ENCODE measurements around the gene PIGC. TPM values are rescaled to one million over a fixed set of nuclear protein-coding genes. Genes with fewer than 3 reads are reported as not detected.

The PIGC gene
- total RNA-seq, 1 experiment from 2014 or later: 17.5 TPM

GRCh38 chr1:172423336-172423735 is 20.5 kb downstream of the PIGC start:
- no peaks in the 10 kb centered on the region; a peak in 1 of 7 replicates for H3K36me3 Mint-ChIP-seq (ENCODE audit: insufficient read depth in 1 of 3, low read depth in 3 of 3)
- no CpG with 5 or more reads among the region's 2 CpGs for WGBS (ENCODE audit: extremely low coverage, insufficient read length, low lambda C conversion rate)
- no peak overlapping the region for H2BK20ac ChIP-seq (ENCODE audit: low read depth, low read length, poor library complexity, severe bottlenecking)
- no peak overlapping the region for H2BK5ac ChIP-seq (ENCODE audit: insufficient read length, low read length)
- H3K27me3 ChIP-seq (ENCODE audit: insufficient read depth, low read length): no peaks in the 10 kb centered on the region
- H3K14ac ChIP-seq (ENCODE audit: insufficient read depth, low read length): no peak overlapping the region
- H3K23ac ChIP-seq (ENCODE audit: insufficient read length, low read depth, low read length): no peak overlapping the region
- H4K20me1 ChIP-seq (ENCODE audit: control insufficient read depth, insufficient read depth, insufficient read length): no peaks in the 10 kb centered on the region
- H2AFZ ChIP-seq (ENCODE audit: low read length): no peak overlapping the region
- H3K27me3 Mint-ChIP-seq (ENCODE audit: low read depth): no peaks in the 10 kb centered on the region
- H3K18ac ChIP-seq (ENCODE audit: insufficient read length, low read depth, low read length): no peak overlapping the region
- TF ChIP-seq CTCF (conservative IDR thresholded peaks at IDR 0.05): no peak
- DNase-seq: no peak
- H2BK15ac ChIP-seq (ENCODE audit: low read depth, low read length): no peak overlapping the region
- no peak overlapping the region for H3T11ph ChIP-seq (ENCODE audit: low read length)
- H2AK5ac ChIP-seq (ENCODE audit: insufficient read length, low read length): no peak overlapping the region
- H4K8ac ChIP-seq (replicated peaks; ENCODE audit: insufficient read length, low read depth, low read length): no peak overlapping the region
- no peak overlapping the region for H3K4ac ChIP-seq (ENCODE audit: low read depth, low read length)
- H3K23me2 ChIP-seq (ENCODE audit: insufficient read length, low read depth, low read length, poor library complexity, severe bottlenecking): no peaks in the 10 kb centered on the region
- no peak overlapping the region for H3K56ac ChIP-seq (ENCODE audit: insufficient read length, low read depth, low read length)
- H3K9me3 ChIP-seq (ENCODE audit: control insufficient read depth, low read depth, low read length): no peaks in the 10 kb centered on the region
- no peak overlapping the region for H4K91ac ChIP-seq (ENCODE audit: insufficient read length, low read depth, low read length)
- H3K9ac ChIP-seq (ENCODE audit: extremely low read depth, insufficient read length, low read length): no peak overlapping the region
- H2BK120ac ChIP-seq (ENCODE audit: low read depth, low read length, poor library complexity, severe bottlenecking): no peak overlapping the region
- H3K4me2 ChIP-seq (ENCODE audit: insufficient read depth, insufficient read length, low read length): no peak overlapping the region
- no peak overlapping the region for H4K5ac ChIP-seq (ENCODE audit: insufficient read length, low read depth, low read length)
- no peak overlapping the region for H3K27ac ChIP-seq (ENCODE audit: insufficient read length, low read depth, low read length)
- no peak overlapping the region for H3K4me3 Mint-ChIP-seq
- no peaks in the 10 kb centered on the region for H3K4me1 ChIP-seq (ENCODE audit: insufficient read depth, low read length)
- peaks cover 8 to 10% of the 10 kb centered on the region in 2 experiments for H3K4me1 Mint-ChIP-seq
- no peak overlapping the region for H2BK12ac ChIP-seq (ENCODE audit: insufficient read length, low read depth, low read length)
- H3K79me1 ChIP-seq (ENCODE audit: insufficient read depth, low read depth, low read length, poor library complexity, severe bottlenecking): no peaks in the 10 kb centered on the region
- H3K79me2 ChIP-seq (ENCODE audit: insufficient read depth, low read length): no peaks in the 10 kb centered on the region
- no peak overlapping the region for H3K27ac Mint-ChIP-seq
- no peaks in the 10 kb centered on the region for H3K9me3 Mint-ChIP-seq

Data from H9 (cell line).